H9 (cell line): ENCODE results near the gene GRB10. TPM values are rescaled to one million over a fixed set of nuclear protein-coding genes. Genes with fewer than 3 reads are reported as not detected.

Experiments used
- DNase-seq: peaks from one replicate; pipeline ENCODE4 v3.0.0-alpha.2; 2017
- H2AFZ ChIP-seq: one replicate; pipeline ENCODE4 v1.6.1; 2013; ENCODE audit warnings: mild to moderate bottlenecking, low read length, control low read depth, moderate library complexity
- H2AK5ac ChIP-seq: 2 replicates; pipeline ENCODE4 v1.6.1; 2013; ENCODE audit warnings: low read length, control low read depth, mixed read lengths; ENCODE audit not compliant: insufficient read length
- H2BK120ac ChIP-seq: one replicate; pipeline ENCODE4 v1.6.1; 2013; ENCODE audit warnings: low read depth, mild to moderate bottlenecking, low read length, control low read depth, inconsistent platforms; ENCODE audit not compliant: poor library complexity, severe bottlenecking
- H2BK12ac ChIP-seq: 2 replicates; pipeline ENCODE4 v1.6.1; 2013; ENCODE audit warnings: low read length, control low read depth, mixed read lengths, low read depth; ENCODE audit not compliant: insufficient read length
- H2BK15ac ChIP-seq: 2 replicates; pipeline ENCODE4 v1.6.1; 2013; ENCODE audit warnings: low read depth, low read length, control low read depth
- H2BK20ac ChIP-seq: one replicate; pipeline ENCODE4 v1.6.1; 2013; ENCODE audit warnings: low read depth, mild to moderate bottlenecking, low read length, control low read depth, inconsistent platforms; ENCODE audit not compliant: poor library complexity, severe bottlenecking
- H2BK5ac ChIP-seq: 2 replicates; pipeline ENCODE4 v1.6.1; 2013; ENCODE audit warnings: low read length, control low read depth, mixed read lengths; ENCODE audit not compliant: insufficient read length
- H3K14ac ChIP-seq: 2 replicates; pipeline ENCODE4 v1.6.1; 2013; ENCODE audit warnings: low read length, control low read depth; ENCODE audit not compliant: insufficient read depth
- H3K18ac ChIP-seq: 2 replicates; pipeline ENCODE4 v1.6.1; 2013; ENCODE audit warnings: low read depth, mild to moderate bottlenecking, mixed read lengths, low read length, control low read depth; ENCODE audit not compliant: insufficient read length
- H3K23ac ChIP-seq: 2 replicates; pipeline ENCODE4 v1.6.1; 2013; ENCODE audit warnings: low read length, control low read depth, mixed read lengths, low read depth; ENCODE audit not compliant: insufficient read length
- H3K23me2 ChIP-seq: 2 replicates; pipeline ENCODE4 v1.6.1; 2013; ENCODE audit warnings: low read depth, mild to moderate bottlenecking, mixed read lengths, low read length, control low read depth; ENCODE audit not compliant: insufficient read length, poor library complexity, severe bottlenecking
- H3K27ac ChIP-seq: 2 replicates; pipeline ENCODE4 v1.5.1; 2013; ENCODE audit warnings: low read length, control low read depth, mixed read lengths, low read depth; ENCODE audit not compliant: insufficient read length
- H3K27me3 ChIP-seq: 2 replicates; pipeline ENCODE4 v1.6.1; 2013; ENCODE audit warnings: low read length, control low read depth, inconsistent platforms; ENCODE audit not compliant: insufficient read depth
- H3K4ac ChIP-seq: 2 replicates; pipeline ENCODE4 v1.6.1; 2013; ENCODE audit warnings: low read depth, mild to moderate bottlenecking, control low read depth, inconsistent platforms, low read length, moderate library complexity
- H3K4me1 ChIP-seq: 2 replicates; pipeline ENCODE4 v1.6.1; 2013; ENCODE audit warnings: low read length, control low read depth, inconsistent platforms; ENCODE audit not compliant: insufficient read depth
- H3K4me2 ChIP-seq: 2 replicates; pipeline ENCODE4 v1.6.1; 2013; ENCODE audit warnings: low read length, control low read depth, mixed read lengths; ENCODE audit not compliant: insufficient read length, insufficient read depth
- H3K56ac ChIP-seq: 2 replicates; pipeline ENCODE4 v1.6.1; 2013; ENCODE audit warnings: low read depth, mild to moderate bottlenecking, mixed read lengths, low read length, control low read depth; ENCODE audit not compliant: insufficient read length
- H3K79me1 ChIP-seq: 2 replicates; pipeline ENCODE4 v1.6.1; 2013; ENCODE audit warnings: low read depth, mild to moderate bottlenecking, moderate library complexity, low read length, control low read depth, inconsistent platforms; ENCODE audit not compliant: insufficient read depth, poor library complexity, severe bottlenecking
- H3K79me2 ChIP-seq: 2 replicates; pipeline ENCODE4 v1.6.1; 2013; ENCODE audit warnings: low read length, control low read depth, inconsistent platforms; ENCODE audit not compliant: insufficient read depth
- H3K9ac ChIP-seq: 2 replicates; pipeline ENCODE4 v1.6.1; 2013; ENCODE audit warnings: low read length, control low read depth, mixed read lengths; ENCODE audit not compliant: insufficient read length; ENCODE audit errors: extremely low read depth
- H3K9me3 ChIP-seq: one replicate; pipeline ENCODE4 v1.6.1; 2013; ENCODE audit warnings: low read depth, low read length, inconsistent platforms; ENCODE audit not compliant: control insufficient read depth
- H3T11ph ChIP-seq: one replicate; pipeline ENCODE4 v1.6.1; 2013; ENCODE audit warnings: mild to moderate bottlenecking, low read length, control low read depth, inconsistent platforms
- H4K20me1 ChIP-seq: one replicate; pipeline ENCODE4 v1.6.1; 2013; ENCODE audit not compliant: control insufficient read depth, insufficient read length, insufficient read depth
- H4K5ac ChIP-seq: 2 replicates; pipeline ENCODE4 v1.6.1; 2013; ENCODE audit warnings: low read depth, mild to moderate bottlenecking, mixed read lengths, low read length, control low read depth; ENCODE audit not compliant: insufficient read length
- H4K8ac ChIP-seq: replicated peaks from 2 replicates; pipeline ENCODE4 v1.6.1; 2013; ENCODE audit warnings: low read length, control low read depth, mixed read lengths, low read depth; ENCODE audit not compliant: insufficient read length
- H4K91ac ChIP-seq: 2 replicates; pipeline ENCODE4 v1.6.1; 2013; ENCODE audit warnings: low read depth, mild to moderate bottlenecking, moderate library complexity, mixed read lengths, low read length, control low read depth; ENCODE audit not compliant: insufficient read length
- H3K27ac Mint-ChIP-seq, 3 experiments: 2 replicates in 2 of 3; 3 replicates in 1 of 3; pipeline ENCODE4 v1.8.0; 2020 to 2021; ENCODE audit warnings: mixed read lengths in 3 of 3, mild to moderate bottlenecking in 1 of 3, moderate library complexity in 1 of 3
- H3K27me3 Mint-ChIP-seq: 2 replicates; pipeline ENCODE4 v1.8.0; 2021; ENCODE audit warnings: low read depth, mild to moderate bottlenecking, moderate library complexity, mixed read lengths
- H3K36me3 Mint-ChIP-seq, 3 experiments: 2 replicates in 2 of 3; 3 replicates in 1 of 3; pipeline ENCODE4 v1.8.0; 2020 to 2021; ENCODE audit warnings: low read depth in 3 of 3, mixed read lengths in 3 of 3; ENCODE audit not compliant: insufficient read depth in 1 of 3
- H3K4me1 Mint-ChIP-seq, 2 experiments: 2 replicates each; pipeline ENCODE4 v1.8.0; 2020; ENCODE audit warnings: mixed read lengths in 2 of 2
- H3K4me3 Mint-ChIP-seq, 2 experiments: 2 replicates in 1 of 2; 3 replicates in 1 of 2; pipeline ENCODE4 v1.8.0; 2020 to 2021; ENCODE audit warnings: mild to moderate bottlenecking in 2 of 2, mixed read lengths in 2 of 2, moderate library complexity in 1 of 2
- H3K9me3 Mint-ChIP-seq, 2 experiments: 2 replicates in 1 of 2; 3 replicates in 1 of 2; pipeline ENCODE4 v1.8.0; 2020; ENCODE audit warnings: mild to moderate bottlenecking in 2 of 2, mixed read lengths in 2 of 2, moderate library complexity in 1 of 2
- WGBS: extraction: QIAGEN DNeasy Blood & Tissue Kit; methylation state at CpG from one replicate; pipeline ENCODE4 v1.1.7; 2013; ENCODE audit warnings: missing lambda C conversion rate, low lambda C conversion rate, mixed read lengths; ENCODE audit not compliant: insufficient read length; ENCODE audit errors: extremely low coverage; 5-methylcytosine and 5-hydroxymethylcytosine counted together
- total RNA-seq: library from RNA; stranded (reverse); gene quantifications from 2 replicates; pipeline ENCODE4 v1.2.1, GENCODE V29; 2021
- TF ChIP-seq, protein P1 (sequence below): fragments of 200-600 bp; sonication (generic); conservative IDR thresholded peaks from 3 replicates; pipeline ENCODE4 v1.8.0; 2021; ENCODE audit warnings: antibody characterized with exemption, mild to moderate bottlenecking

The GRB10 gene
- total RNA-seq, 1 experiment from 2014 or later: 108 TPM

DNA sequence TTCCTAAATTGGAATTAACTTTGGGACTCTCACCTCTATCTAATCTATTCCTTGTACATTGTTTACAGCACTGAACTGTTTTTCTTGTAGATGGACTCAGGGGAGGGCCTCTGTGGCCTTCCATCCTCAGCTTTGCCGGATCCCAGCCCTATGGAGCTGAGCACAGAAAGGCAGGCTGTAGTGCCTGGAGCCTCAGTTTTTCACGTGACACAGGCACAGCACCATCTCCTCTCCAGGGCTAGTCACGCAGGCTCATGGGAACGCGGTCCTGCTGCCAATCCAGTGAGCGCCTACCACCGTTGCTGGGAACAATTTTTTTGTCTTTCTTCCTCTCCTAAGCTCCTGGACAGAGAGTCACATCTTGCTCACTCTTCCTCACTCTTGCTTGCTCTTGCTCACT lies 141.9 kb downstream of the GRB10 start:
- Mint-ChIP-seq H3K4me1 (peaks cover 9% of the 10 kb centered on the region in 2 experiments), H3K27ac (no peak overlapping the region), H3K27me3 (no peaks in the 10 kb centered on the region; the same call in 1 of the 2 replicates), H3K36me3 (peaks cover 2 to 29% (median 19%) of the 10 kb centered on the region in 3 experiments; a peak in 6 of 7 replicates), H3K4me3 (no peak overlapping the region), H3K9me3 (peaks cover 3 to 9% of the 10 kb centered on the region in 2 experiments; a peak in 4 of 5 replicates)
- Histone ChIP-seq H2AFZ (no peak overlapping the region), H3K4me2 (no peak overlapping the region), H3K9ac (no peak overlapping the region), H3K4ac (no peak overlapping the region), H3K79me2 (no peaks in the 10 kb centered on the region), H2BK5ac (no peak overlapping the region), H4K20me1 (no peaks in the 10 kb centered on the region), H3K9me3 (no peaks in the 10 kb centered on the region), H2BK12ac (no peak overlapping the region), H2AK5ac (no peak overlapping the region), H3T11ph (no peak overlapping the region), H3K18ac (no peak overlapping the region), H3K27ac (no peak overlapping the region), H4K8ac (no peak overlapping the region), H2BK120ac (no peak overlapping the region), H3K4me1 (no peaks in the 10 kb centered on the region), H3K56ac (no peak overlapping the region), H3K79me1 (no peaks in the 10 kb centered on the region), H3K27me3 (no peaks in the 10 kb centered on the region), H4K5ac (no peak overlapping the region), H3K14ac (no peak overlapping the region), H4K91ac (no peak overlapping the region), H2BK15ac (no peak overlapping the region), H3K23ac (no peak overlapping the region), H2BK20ac (no peak overlapping the region), H3K23me2 (no peaks in the 10 kb centered on the region)
- DNase-seq: no peak
- no CpG with 5 or more reads among the region's 7 CpGs for WGBS
- TF ChIP-seq, protein P1, sequence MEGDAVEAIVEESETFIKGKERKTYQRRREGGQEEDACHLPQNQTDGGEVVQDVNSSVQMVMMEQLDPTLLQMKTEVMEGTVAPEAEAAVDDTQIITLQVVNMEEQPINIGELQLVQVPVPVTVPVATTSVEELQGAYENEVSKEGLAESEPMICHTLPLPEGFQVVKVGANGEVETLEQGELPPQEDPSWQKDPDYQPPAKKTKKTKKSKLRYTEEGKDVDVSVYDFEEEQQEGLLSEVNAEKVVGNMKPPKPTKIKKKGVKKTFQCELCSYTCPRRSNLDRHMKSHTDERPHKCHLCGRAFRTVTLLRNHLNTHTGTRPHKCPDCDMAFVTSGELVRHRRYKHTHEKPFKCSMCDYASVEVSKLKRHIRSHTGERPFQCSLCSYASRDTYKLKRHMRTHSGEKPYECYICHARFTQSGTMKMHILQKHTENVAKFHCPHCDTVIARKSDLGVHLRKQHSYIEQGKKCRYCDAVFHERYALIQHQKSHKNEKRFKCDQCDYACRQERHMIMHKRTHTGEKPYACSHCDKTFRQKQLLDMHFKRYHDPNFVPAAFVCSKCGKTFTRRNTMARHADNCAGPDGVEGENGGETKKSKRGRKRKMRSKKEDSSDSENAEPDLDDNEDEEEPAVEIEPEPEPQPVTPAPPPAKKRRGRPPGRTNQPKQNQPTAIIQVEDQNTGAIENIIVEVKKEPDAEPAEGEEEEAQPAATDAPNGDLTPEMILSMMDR: no peak
